UCSD-AML1 (cell line): ENCODE measurements around the gene MEGF6.
"Not testable (repeated sequence)": the region's sequence is repeated elsewhere in the genome, so short reads cannot be mapped to it uniquely, and the experiment has no call there.

Experiments used
- DNase-seq: peaks from one replicate; lab custom pipeline; 2025; ENCODE audit not compliant: unreplicated experiment; lab: John Stamatoyannopoulos, UW

The MEGF6 gene

GRCh38 chr1:3627515-3628253 is 16.4 kb upstream of the MEGF6 start:
- no peak for DNase-seq

GRCh38 chr1:3626025-3626424 is 14.7 kb upstream of the MEGF6 start:
- no peak for DNase-seq

- peak; percentile 41 for DNase-seq
These were observed 14.0 kb upstream of the MEGF6 start for GRCh38 chr1:3625151-3625907.

- DNase-seq: peak; percentile 98
These were observed 13.2 kb upstream of the MEGF6 start, which contains the start of gene TPRG1L for GRCh38 chr1:3624200-3625136. TSS of gene TPRG1L (plus strand) at chr1:3625015. CDS start at chr1:3625073, 58 bp downstream.

GRCh38 chr1:3623441-3624199 is 12.3 kb upstream of the MEGF6 start:
- no peak for DNase-seq

GRCh38 chr1:3622102-3622501 is 10.8 kb upstream of the MEGF6 start:
- not testable (repeated sequence) for DNase-seq

GRCh38 chr1:3621151-3621671 is 9.9 kb upstream of the MEGF6 start:
- DNase-seq: peak; percentile 54

GRCh38 chr1:3620708-3621107 is 9.4 kb upstream of the MEGF6 start:
- DNase-seq: no peak

GRCh38 chr1:3618881-3619671 is 7.8 kb upstream of the MEGF6 start:
- DNase-seq: peak; percentile 78

- DNase-seq: no peak
These were observed 7.2 kb upstream of the MEGF6 start for GRCh38 chr1:3618531-3618880.

- no peak for DNase-seq
These were observed 6.6 kb upstream of the MEGF6 start for GRCh38 chr1:3617806-3618345.

GRCh38 chr1:3616861-3617260 is 5.6 kb upstream of the MEGF6 start:
- no peak for DNase-seq

- DNase-seq: peak; percentile 49
These were observed 3.7 kb upstream of the MEGF6 start for GRCh38 chr1:3614755-3615742.

- DNase-seq: no peak
These were observed 815 bp upstream of the MEGF6 start for GRCh38 chr1:3612123-3612522.

- DNase-seq: peak; percentile 38
These were observed 660 bp downstream of the MEGF6 start for GRCh38 chr1:3610527-3611169.

- DNase-seq: no peak
These were observed 1.4 kb downstream of the MEGF6 start for GRCh38 chr1:3609769-3610526.
